ENCODE measurements around the gene EXT2. TPM values are rescaled to one million over a fixed set of nuclear protein-coding genes. Genes with fewer than 3 reads are reported as not detected.

The EXT2 gene
- total and polyA plus RNA-seq, 2 experiments from 2014 or later, result 71.5 to 107 TPM

- peaks cover 4% of the 10 kb centered on the region for H3K4me1 ChIP-seq (ENCODE audit: insufficient read depth)
- no peak overlapping the region for H2AFZ ChIP-seq
- no peak for DNase-seq (ENCODE audit: low spot score)
- no peaks in the 10 kb centered on the region for H4K20me1 ChIP-seq (ENCODE audit: insufficient read depth, poor library complexity, severe bottlenecking)
- TF ChIP-seq EZH2phosphoT487 (IDR thresholded peaks at IDR 0.05; ENCODE audit: low read depth, severe bottlenecking, unreplicated experiment) (no peak), CTCF (IDR thresholded peaks at IDR 0.05; ENCODE audit: poor library complexity) (no peak), EZH2 (IDR thresholded peaks at IDR 0.05; ENCODE audit: borderline replicate concordance) (no peak)
- H3K27me3 ChIP-seq, result no peaks in the 10 kb centered on the region
- no peak overlapping the region for H3K4me3 ChIP-seq
- no peak overlapping the region for H3K27ac ChIP-seq
- no peak overlapping the region for H3K4me2 ChIP-seq
- H3K9me3 ChIP-seq (ENCODE audit: low read depth), result no peaks in the 10 kb centered on the region
- 82% methylated on average over 3 of the region's 3 CpGs for WGBS (ENCODE audit: low lambda C conversion rate, missing lambda C conversion rate)
- H3K79me2 ChIP-seq, result peaks cover 3% of the 10 kb centered on the region
- H3K9me2 ChIP-seq (replicated peaks; ENCODE audit: insufficient read depth), result no peaks in the 10 kb centered on the region
- no peaks in the 10 kb centered on the region for H3K36me3 ChIP-seq (replicated peaks; ENCODE audit: insufficient read depth, low read depth)
Measured at GRCh38 chr11:44071157-44071556, 24.3 kb upstream of the EXT2 start.

- no peak overlapping the region for H3K4me2 ChIP-seq
- H2AFZ ChIP-seq, result no peak overlapping the region
- H3K79me2 ChIP-seq, result no peaks in the 10 kb centered on the region
- no peak overlapping the region for H3K4me3 ChIP-seq
- 91% methylated on average over 8 of the region's 8 CpGs for WGBS (ENCODE audit: low lambda C conversion rate, missing lambda C conversion rate)
- no peaks in the 10 kb centered on the region for H3K9me2 ChIP-seq (replicated peaks; ENCODE audit: insufficient read depth)
- TF ChIP-seq CTCF (IDR thresholded peaks at IDR 0.05; ENCODE audit: poor library complexity), result no peak
- TF ChIP-seq EZH2 (IDR thresholded peaks at IDR 0.05; ENCODE audit: borderline replicate concordance), result no peak
- TF ChIP-seq EZH2phosphoT487 (IDR thresholded peaks at IDR 0.05; ENCODE audit: low read depth, severe bottlenecking, unreplicated experiment), result no peak
- H3K27ac ChIP-seq, result no peak overlapping the region
- H3K9me3 ChIP-seq (ENCODE audit: low read depth), result no peaks in the 10 kb centered on the region
- no peak for DNase-seq (ENCODE audit: low spot score)
- H3K4me1 ChIP-seq (ENCODE audit: insufficient read depth), result no peaks in the 10 kb centered on the region
- no peaks in the 10 kb centered on the region for H3K27me3 ChIP-seq
- H3K36me3 ChIP-seq (replicated peaks; ENCODE audit: insufficient read depth, low read depth), result no peaks in the 10 kb centered on the region
- H4K20me1 ChIP-seq (ENCODE audit: insufficient read depth, poor library complexity, severe bottlenecking), result no peaks in the 10 kb centered on the region
Measured at GRCh38 chr11:44072757-44073658, 22.5 kb upstream of the EXT2 start.

GRCh38 chr11:44078794-44079193, 16.7 kb upstream of the EXT2 start:
- TF ChIP-seq EZH2 (IDR thresholded peaks at IDR 0.05; ENCODE audit: borderline replicate concordance) (no peak), EZH2phosphoT487 (IDR thresholded peaks at IDR 0.05; ENCODE audit: low read depth, severe bottlenecking, unreplicated experiment) (no peak), CTCF (IDR thresholded peaks at IDR 0.05; ENCODE audit: poor library complexity) (no peak)
- no peaks in the 10 kb centered on the region for H3K36me3 ChIP-seq (replicated peaks; ENCODE audit: insufficient read depth, low read depth)
- H3K4me2 ChIP-seq, result no peak overlapping the region
- no peaks in the 10 kb centered on the region for H3K9me2 ChIP-seq (replicated peaks; ENCODE audit: insufficient read depth)
- H3K27ac ChIP-seq, result no peak overlapping the region
- no peaks in the 10 kb centered on the region for H3K4me1 ChIP-seq (ENCODE audit: insufficient read depth)
- H2AFZ ChIP-seq, result no peak overlapping the region
- WGBS (ENCODE audit: low lambda C conversion rate, missing lambda C conversion rate), result 94% methylated on average over 5 of the region's 5 CpGs
- no peaks in the 10 kb centered on the region for H4K20me1 ChIP-seq (ENCODE audit: insufficient read depth, poor library complexity, severe bottlenecking)
- DNase-seq (ENCODE audit: low spot score), result no peak
- no peaks in the 10 kb centered on the region for H3K9me3 ChIP-seq (ENCODE audit: low read depth)
- H3K4me3 ChIP-seq, result no peak overlapping the region
- H3K79me2 ChIP-seq, result no peaks in the 10 kb centered on the region
- no peaks in the 10 kb centered on the region for H3K27me3 ChIP-seq

Data from hepatocyte (in vitro differentiated cells).